RWPE2 (cell line): ENCODE results near the gene LOXL4.

Experiments used
- ATAC-seq: fragments of 200-7000 bp; cut with Tn5 transposase; 3 replicates; pipeline ENCODE4 v1.9.1; 2021; ENCODE audit warnings: low read depth
- DNase-seq: peaks from one replicate; pipeline ENCODE4 v3.0.0-alpha.2; 2020; ENCODE audit warnings: low spot score
- H3K27ac ChIP-seq: fragments of 450-650 bp; 2 replicates; pipeline ENCODE4 v1.5.1; 2017; ENCODE audit warnings: mild to moderate bottlenecking; ENCODE audit not compliant: poor library complexity, severe bottlenecking
- H3K27me3 ChIP-seq: fragments of 250-450 bp; sonication (Bioruptor Pico); 2 replicates; pipeline ENCODE4 v1.5.1; 2021; ENCODE audit warnings: mild to moderate bottlenecking, moderate library complexity; ENCODE audit not compliant: insufficient read depth, poor library complexity, severe bottlenecking
- H3K36me3 ChIP-seq: fragments of 250-450 bp; sonication (Bioruptor Pico); 2 replicates; pipeline ENCODE4 v1.5.1; 2020; ENCODE audit warnings: low read depth, mild to moderate bottlenecking, moderate library complexity
- H3K4me1 ChIP-seq: fragments of 250-450 bp; sonication (Bioruptor Pico); 2 replicates; pipeline ENCODE4 v1.5.1; 2021; ENCODE audit warnings: mild to moderate bottlenecking, moderate library complexity; ENCODE audit not compliant: insufficient read depth, poor library complexity, severe bottlenecking
- H3K4me3 ChIP-seq: fragments of 250-450 bp; sonication (Bioruptor Pico); 2 replicates; pipeline ENCODE4 v1.5.1; 2021; ENCODE audit warnings: mild to moderate bottlenecking, moderate library complexity; ENCODE audit not compliant: severe bottlenecking
- H3K9me3 ChIP-seq: fragments of 250-450 bp; sonication (Bioruptor Pico); 2 replicates; pipeline ENCODE4 v1.5.1; 2021; ENCODE audit warnings: mild to moderate bottlenecking, moderate library complexity; ENCODE audit not compliant: severe bottlenecking
- CTCF ChIP-seq: fragments of 450-650 bp; IDR thresholded peaks from one replicate; pipeline ENCODE4 v1.5.1; 2017; ENCODE audit warnings: mild to moderate bottlenecking, moderate library complexity; ENCODE audit not compliant: poor library complexity, severe bottlenecking

The LOXL4 gene

DNA sequence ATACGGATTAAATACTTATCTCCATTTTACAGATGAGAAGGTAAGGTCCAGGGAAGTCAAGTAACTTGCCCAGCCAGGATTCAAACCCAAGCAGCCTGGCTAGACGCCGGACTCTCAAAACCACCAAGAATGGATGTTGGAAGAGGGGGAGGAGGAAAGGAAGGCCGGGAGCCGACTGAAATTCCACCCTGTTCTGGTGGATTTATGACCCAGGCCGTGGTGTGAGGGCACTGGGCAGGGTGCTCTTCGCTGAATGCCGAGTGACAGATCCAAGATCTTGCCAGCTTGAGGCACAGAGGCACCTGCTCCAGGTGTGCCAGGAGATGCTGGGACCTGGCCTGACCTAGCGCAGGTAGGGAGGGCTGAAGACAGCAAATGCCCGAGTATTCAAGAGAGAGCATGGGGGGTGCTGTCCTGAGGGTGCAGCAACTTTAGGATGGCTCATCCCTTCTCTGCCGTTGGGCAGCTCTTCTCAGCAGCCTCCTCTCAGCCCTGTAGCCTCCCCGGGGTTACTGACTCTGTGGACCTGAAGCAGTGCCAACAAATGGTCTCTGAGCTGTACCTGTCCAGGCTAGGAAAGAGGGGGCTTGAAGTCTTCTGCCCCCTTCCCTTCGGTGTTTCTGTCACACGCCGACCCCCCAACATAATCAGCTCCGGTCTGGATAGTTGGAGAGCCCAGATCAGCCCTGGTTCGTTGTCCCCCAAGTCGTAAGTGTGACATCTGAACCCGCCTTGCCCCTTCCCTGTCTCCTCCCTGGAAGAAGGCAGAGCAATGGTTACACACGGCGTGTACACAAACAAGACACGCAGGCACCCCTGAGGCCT lies 713 bp downstream of the LOXL4 start:
- no peaks in the 10 kb centered on the region for H3K36me3 ChIP-seq
- H3K27ac ChIP-seq: no peak overlapping the region
- H3K4me1 ChIP-seq: peaks cover 4% of the 10 kb centered on the region
- H3K4me3 ChIP-seq: no peak overlapping the region
- ATAC-seq: no peak; the same call in 2 of the 3 replicates
- no peaks in the 10 kb centered on the region for H3K27me3 ChIP-seq
- no peak for TF ChIP-seq CTCF
- H3K9me3 ChIP-seq: no peaks in the 10 kb centered on the region
- no peak for DNase-seq

DNA sequence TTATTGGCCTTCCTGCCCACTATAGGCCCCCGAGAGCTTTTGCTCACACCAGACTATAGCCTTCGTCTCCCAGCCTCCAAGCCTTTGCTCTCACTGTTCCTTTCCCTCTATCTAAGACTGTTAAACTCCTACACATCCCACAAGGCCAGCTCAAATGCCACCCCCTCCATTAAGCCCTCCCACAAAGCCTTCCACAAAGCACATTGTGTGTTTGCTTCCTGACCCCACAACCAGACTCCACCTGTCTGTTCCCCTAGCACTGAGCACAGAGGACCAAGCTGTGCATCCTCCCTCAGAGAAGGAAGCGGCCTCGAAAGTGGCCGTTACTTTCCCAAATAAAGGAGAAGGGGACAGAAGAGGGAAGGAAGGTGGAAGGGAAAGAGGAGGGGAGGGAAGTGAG lies 1.3 kb downstream of the LOXL4 start:
- Histone ChIP-seq H3K9me3 (no peaks in the 10 kb centered on the region), H3K4me1 (peaks cover 4% of the 10 kb centered on the region), H3K27me3 (no peaks in the 10 kb centered on the region), H3K4me3 (no peak overlapping the region), H3K27ac (no peak overlapping the region), H3K36me3 (no peaks in the 10 kb centered on the region)
- no peak for DNase-seq
- no peak for TF ChIP-seq CTCF
- ATAC-seq: no peak

GRCh38 chr10:98265403-98266378 lies 2.3 kb downstream of the LOXL4 start:
- DNase-seq (no peak), ATAC-seq (no peak)
- peaks cover 4% of the 10 kb centered on the region for H3K4me1 ChIP-seq
- TF ChIP-seq CTCF: no peak
- H3K4me3 ChIP-seq: no peak overlapping the region
- H3K27ac ChIP-seq: no peak overlapping the region
- no peaks in the 10 kb centered on the region for H3K9me3 ChIP-seq
- H3K36me3 ChIP-seq: no peaks in the 10 kb centered on the region
- H3K27me3 ChIP-seq: no peaks in the 10 kb centered on the region

DNA sequence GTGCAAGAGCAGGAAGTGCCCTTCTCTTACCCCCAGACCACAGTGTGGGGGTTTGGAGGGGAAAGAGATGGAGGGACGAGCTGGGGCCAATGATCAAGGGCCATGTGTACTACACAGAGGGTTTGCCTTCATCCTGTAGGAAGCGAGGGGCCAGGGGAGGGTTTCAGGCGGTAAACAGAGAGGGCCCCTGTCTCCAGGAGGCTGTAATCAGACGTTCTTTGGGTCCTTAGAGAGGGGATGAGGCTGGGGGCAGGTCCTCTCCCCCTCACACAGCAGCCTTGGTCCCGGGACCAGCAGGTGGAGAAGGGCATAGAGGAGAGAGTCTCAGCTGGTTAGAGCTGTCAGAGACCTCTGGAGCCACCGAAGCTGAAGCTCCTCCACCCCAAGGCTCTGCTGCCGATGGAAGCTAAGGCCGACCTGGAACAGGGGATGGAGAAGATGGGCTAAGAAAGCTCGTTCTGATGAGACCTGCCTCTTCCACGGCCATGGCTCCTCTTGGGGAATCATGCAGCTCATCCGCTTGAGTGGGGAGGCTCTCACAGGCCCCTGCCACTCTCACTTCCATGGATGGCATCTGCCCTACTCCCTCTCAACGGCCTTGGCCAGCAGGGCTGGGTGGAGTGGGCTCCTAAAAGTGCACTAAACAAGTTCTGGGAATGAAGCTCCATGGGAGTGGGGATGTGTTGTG lies 3.5 kb downstream of the LOXL4 start:
- H3K4me3 ChIP-seq: no peak overlapping the region
- no peak for TF ChIP-seq CTCF
- ATAC-seq (no peak), DNase-seq (no peak)
- H3K4me1 ChIP-seq: peaks cover 1% of the 10 kb centered on the region
- no peak overlapping the region for H3K27ac ChIP-seq
- H3K36me3 ChIP-seq: no peaks in the 10 kb centered on the region
- H3K27me3 ChIP-seq: no peaks in the 10 kb centered on the region
- H3K9me3 ChIP-seq: no peaks in the 10 kb centered on the region
